Cardiac muscle cell (in vitro differentiated cells and primary cell): ENCODE data around the gene PAF1. TPM values are rescaled to one million over a fixed set of nuclear protein-coding genes. Genes with fewer than 3 reads are reported as not detected.

Source experiments
- DNase-seq, 2 donors: peaks; one replicate each; pipeline versions ENCODE4 v3.0.0 to v3.0.0-alpha.2; 2010 to 2017; ENCODE audit warnings: low read depth in 1 of 2, low spot score in 1 of 2
- H3K27ac ChIP-seq: fragments of 200-600 bp; sonication (generic); 2 replicates; pipeline ENCODE4 v1.5.1; 2016
- H3K27me3 ChIP-seq: fragments of 200-600 bp; sonication (generic); 2 replicates; pipeline ENCODE4 v1.6.0; 2016; ENCODE audit warnings: control low read depth
- H3K36me3 ChIP-seq: fragments of 200-600 bp; sonication (generic); 2 replicates; pipeline ENCODE4 v1.5.1; 2016; ENCODE audit warnings: control low read depth
- H3K4me1 ChIP-seq: fragments of 200-600 bp; sonication (generic); 2 replicates; pipeline ENCODE4 v1.8.1; 2017; ENCODE audit warnings: low read depth, mild to moderate bottlenecking, mixed run types
- H3K4me3 ChIP-seq: fragments of 200-600 bp; sonication (generic); 2 replicates; pipeline ENCODE4 v1.5.1; 2016; ENCODE audit warnings: mild to moderate bottlenecking
- H3K9me3 ChIP-seq: fragments of 200-600 bp; sonication (generic); 2 replicates; pipeline ENCODE4 v1.5.1; 2017; ENCODE audit warnings: low read depth, mild to moderate bottlenecking, control low read depth
- CTCF ChIP-seq: IDR thresholded peaks from 2 replicates; pipeline ENCODE4 v1.5.1; 2012; ENCODE audit warnings: low read depth, mild to moderate bottlenecking, low read length
- polyA plus RNA-seq: library from polyadenylated mRNA; unstranded; fragments of >200 nt; fragmentation: Nextera tagmentation; extraction: Ambion mirVana; gene quantifications from 2 replicates; pipeline ENCODE4 v1.2.1, GENCODE V29; 2016
- total RNA-seq: library from RNA; depleted of rRNA; stranded (reverse); fragments of >200 nt; gene quantifications from 2 replicates; pipeline ENCODE4 v1.2.3, GENCODE V29; 2016

The PAF1 gene
- total RNA-seq (61.9 and 62.2 TPM in 2 replicates), polyA plus RNA-seq (64.4 and 78.3 TPM in 2 replicates)

GRCh38 chr19:39390751-39391437, at the start of gene PAF1, which contains the start of gene MED29:
Gene PAF1 (minus strand): TSS chr19:39391106. CDS start chr19:39390864, 242 bp downstream.
Gene MED29 (plus strand): TSS chr19:39391378. CDS start chr19:39391423, 45 bp downstream.
- H3K27me3 ChIP-seq, result no peaks in the 10 kb centered on the region
- peaks cover 36% of the 10 kb centered on the region for H3K36me3 ChIP-seq
- peaks cover 8% of the 10 kb centered on the region for H3K4me1 ChIP-seq
- H3K9me3 ChIP-seq, result no peaks in the 10 kb centered on the region
- no peak for TF ChIP-seq CTCF
- peak within 1 kb of the TSS; percentile 94 for H3K27ac ChIP-seq
- peak within 1 kb of the TSS; percentile 92 for H3K4me3 ChIP-seq
- DNase-seq, result peak; percentile 99 to 100

GRCh38 chr19:39438270-39438934, 47.5 kb upstream of the PAF1 start:
- Histone ChIP-seq H3K36me3 (peaks cover 10% of the 10 kb centered on the region), H3K27ac (no peak overlapping the region), H3K4me3 (no peak overlapping the region), H3K9me3 (no peaks in the 10 kb centered on the region), H3K27me3 (no peaks in the 10 kb centered on the region), H3K4me1 (peaks cover 9% of the 10 kb centered on the region)
- TF ChIP-seq CTCF, result no peak
- DNase-seq, result no peak

- Histone ChIP-seq H3K9me3 (no peaks in the 10 kb centered on the region), H3K36me3 (peaks cover 17% of the 10 kb centered on the region), H3K4me3 (peak overlapping the region; percentile 99), H3K27me3 (no peaks in the 10 kb centered on the region), H3K4me1 (peaks cover 9% of the 10 kb centered on the region), H3K27ac (peak overlapping the region; percentile 95)
- no peak for DNase-seq
- no peak for TF ChIP-seq CTCF
Measured at GRCh38 chr19:39436350-39436716, 45.4 kb upstream of the PAF1 start.

- Histone ChIP-seq H3K36me3 (peaks cover 17% of the 10 kb centered on the region), H3K4me3 (peak within 1 kb of the TSS; percentile 99), H3K27me3 (no peaks in the 10 kb centered on the region), H3K27ac (peak within 1 kb of the TSS; percentile 95), H3K4me1 (peaks cover 9% of the 10 kb centered on the region), H3K9me3 (no peaks in the 10 kb centered on the region)
- DNase-seq, result peak; percentile 99 to 100
- no peak for TF ChIP-seq CTCF
Measured at GRCh38 chr19:39435499-39436349, 44.8 kb upstream of the PAF1 start, which contains the start of gene RPS16. Gene RPS16 (minus strand): TSS chr19:39435949. CDS start chr19:39435895, 54 bp downstream.
